ENCODE measurements around the gene ATG2B. TPM values are rescaled to one million over a fixed set of nuclear protein-coding genes. Genes with fewer than 3 reads are reported as not detected.

ATG2B gene
- total and polyA plus RNA-seq, 5 donors from 2014 or later = 2.0 to 40.0 (median 2.3) TPM

Other genes starting within 250 kb of the ATG2B start
- gene BDKRB2, start 158.5 kb downstream of the ATG2B start, total RNA-seq = not detected
- gene BDKRB2, start 158.5 kb downstream of the ATG2B start, polyA plus RNA-seq = not detected
- gene BDKRB1, start 107.1 kb downstream of the ATG2B start, total RNA-seq = not detected
- gene BDKRB1, start 107.1 kb downstream of the ATG2B start, polyA plus RNA-seq = not detected
- gene GSKIP, start 185 bp upstream of the ATG2B start, total RNA-seq = 10.9 TPM
- gene GSKIP, start 185 bp upstream of the ATG2B start, polyA plus RNA-seq = 10 to 100 TPM; 33.7 to 56.4 (median 40.8) TPM
- gene AK7, start 28.8 kb upstream of the ATG2B start, total RNA-seq = not detected
- under 1 TPM in 2 of 4 donors, not detected in 2; 0.13 to 0.59 TPM for gene AK7, start 28.8 kb upstream of the ATG2B start, polyA plus RNA-seq
- 189 TPM for gene PAPOLA, start 139.0 kb upstream of the ATG2B start, total RNA-seq
- gene PAPOLA, start 139.0 kb upstream of the ATG2B start, polyA plus RNA-seq = 10 to 100 TPM; 57.9 to 75.2 (median 60.1) TPM